Calu3 (cell line): ENCODE measurements around the gene THY1. TPM values are rescaled to one million over a fixed set of nuclear protein-coding genes. Genes with fewer than 3 reads are reported as not detected.
A peak's percentile ranks its signal among the peaks of the same experiment; 100 is the strongest.

Source experiments
- BruUV-seq: library from RNA; stranded (reverse); fragments of 400-500 nt; replicated peaks from 2 replicates; lab custom pipeline; 2021; lab: Mats Ljungman, UMichigan
- CTCF ChIA-PET: fragments of 300-600 bp; sonication (Branson Sonifier 250); formaldehyde crosslinking; loops from one replicate; lab custom pipeline; 2022; ENCODE audit warnings: antibody characterized with exemption; lab: Charles Lee
- DNase-seq: peaks from one replicate; pipeline ENCODE4 v3.0.0; 2022
- H3K27ac Mint-ChIP-seq: one replicate; pipeline ENCODE4 v1.8.0; 2022; ENCODE audit warnings: mixed read lengths; ENCODE audit not compliant: unreplicated experiment
- H3K27me3 Mint-ChIP-seq: one replicate; pipeline ENCODE4 v1.8.0; 2022; ENCODE audit warnings: mixed read lengths; ENCODE audit not compliant: unreplicated experiment
- H3K36me3 Mint-ChIP-seq: one replicate; pipeline ENCODE4 v1.8.0; 2022; ENCODE audit warnings: mild to moderate bottlenecking, moderate library complexity, mixed read lengths; ENCODE audit not compliant: insufficient read depth, unreplicated experiment
- H3K4me1 Mint-ChIP-seq: one replicate; pipeline ENCODE4 v1.8.0; 2022; ENCODE audit warnings: mild to moderate bottlenecking, low read depth, mixed read lengths; ENCODE audit not compliant: unreplicated experiment
- H3K4me3 Mint-ChIP-seq: one replicate; pipeline ENCODE4 v1.8.0; 2022; ENCODE audit warnings: mild to moderate bottlenecking, low read depth, moderate library complexity, mixed read lengths; ENCODE audit not compliant: unreplicated experiment
- H3K9me3 Mint-ChIP-seq: one replicate; pipeline ENCODE4 v1.8.0; 2022; ENCODE audit warnings: low read depth, mixed read lengths; ENCODE audit not compliant: unreplicated experiment
- intact Hi-C: fragments of 100-400 bp; cut with micrococcal nuclease; formaldehyde crosslinking; loops from one replicate; pipeline ENCODE4 v1.10.0; 2022; ENCODE audit not compliant: unreplicated experiment
- total RNA-seq: library from RNA; stranded (reverse); gene quantifications from 2 replicates; pipeline ENCODE4 v1.2.3, GENCODE V29; 2022
- TF ChIP-seq, protein P1 (sequence below): fragments of 200-600 bp; IDR thresholded peaks from one replicate; pipeline ENCODE4 v1.8.0; 2022; ENCODE audit warnings: antibody characterized with exemption; ENCODE audit not compliant: unreplicated experiment

THY1 gene
- total RNA-seq, 1 experiment from 2014 or later: not detected

- Mint-ChIP-seq H3K9me3 (no peaks in the 10 kb centered on the region), H3K4me3 (no peak overlapping the region), H3K27me3 (peaks cover 51% of the 10 kb centered on the region), H3K27ac (no peak overlapping the region), H3K4me1 (no peaks in the 10 kb centered on the region), H3K36me3 (no peaks in the 10 kb centered on the region)
- CTCF ChIA-PET: no interaction called here
- intact Hi-C loops: no loop called here
- TF ChIP-seq, protein P1, sequence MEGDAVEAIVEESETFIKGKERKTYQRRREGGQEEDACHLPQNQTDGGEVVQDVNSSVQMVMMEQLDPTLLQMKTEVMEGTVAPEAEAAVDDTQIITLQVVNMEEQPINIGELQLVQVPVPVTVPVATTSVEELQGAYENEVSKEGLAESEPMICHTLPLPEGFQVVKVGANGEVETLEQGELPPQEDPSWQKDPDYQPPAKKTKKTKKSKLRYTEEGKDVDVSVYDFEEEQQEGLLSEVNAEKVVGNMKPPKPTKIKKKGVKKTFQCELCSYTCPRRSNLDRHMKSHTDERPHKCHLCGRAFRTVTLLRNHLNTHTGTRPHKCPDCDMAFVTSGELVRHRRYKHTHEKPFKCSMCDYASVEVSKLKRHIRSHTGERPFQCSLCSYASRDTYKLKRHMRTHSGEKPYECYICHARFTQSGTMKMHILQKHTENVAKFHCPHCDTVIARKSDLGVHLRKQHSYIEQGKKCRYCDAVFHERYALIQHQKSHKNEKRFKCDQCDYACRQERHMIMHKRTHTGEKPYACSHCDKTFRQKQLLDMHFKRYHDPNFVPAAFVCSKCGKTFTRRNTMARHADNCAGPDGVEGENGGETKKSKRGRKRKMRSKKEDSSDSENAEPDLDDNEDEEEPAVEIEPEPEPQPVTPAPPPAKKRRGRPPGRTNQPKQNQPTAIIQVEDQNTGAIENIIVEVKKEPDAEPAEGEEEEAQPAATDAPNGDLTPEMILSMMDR: no peak
- no TSS peak for BruUV-seq
- DNase-seq: no peak
Measured at GRCh38 chr11:119423509-119424254, 710 bp upstream of the THY1 start.

- no peaks in the 10 kb centered on the region for H3K36me3 Mint-ChIP-seq
- TF ChIP-seq, protein P1: no peak
- H3K4me3 Mint-ChIP-seq: peak overlapping the region; percentile 29
- no peaks in the 10 kb centered on the region for H3K4me1 Mint-ChIP-seq
- H3K9me3 Mint-ChIP-seq: no peaks in the 10 kb centered on the region
- CTCF ChIA-PET: no interaction called here
- BruUV-seq: no TSS peak
- peaks cover 51% of the 10 kb centered on the region for H3K27me3 Mint-ChIP-seq
- no peak overlapping the region for H3K27ac Mint-ChIP-seq
- DNase-seq: no peak
- intact Hi-C loops: no loop called here
Measured at GRCh38 chr11:119421941-119422808, 797 bp downstream of the THY1 start.

GRCh38 chr11:119421351-119421750 lies 1.6 kb downstream of the THY1 start:
- intact Hi-C loops: no loop called here
- DNase-seq: no peak
- no peaks in the 10 kb centered on the region for H3K36me3 Mint-ChIP-seq
- peaks cover 51% of the 10 kb centered on the region for H3K27me3 Mint-ChIP-seq
- no peak overlapping the region for H3K4me3 Mint-ChIP-seq
- BruUV-seq: no TSS peak
- no peak overlapping the region for H3K27ac Mint-ChIP-seq
- H3K9me3 Mint-ChIP-seq: no peaks in the 10 kb centered on the region
- CTCF ChIA-PET: no interaction called here
- no peaks in the 10 kb centered on the region for H3K4me1 Mint-ChIP-seq
- TF ChIP-seq, protein P1: no peak

- Mint-ChIP-seq H3K36me3 (no peaks in the 10 kb centered on the region), H3K27me3 (peaks cover 51% of the 10 kb centered on the region), H3K9me3 (no peaks in the 10 kb centered on the region), H3K4me3 (no peak overlapping the region), H3K27ac (no peak overlapping the region), H3K4me1 (no peaks in the 10 kb centered on the region)
- DNase-seq: no peak
- CTCF ChIA-PET: no interaction called here
- no TSS peak for BruUV-seq
- TF ChIP-seq, protein P1: no peak
- intact Hi-C loops: no loop called here
Measured at GRCh38 chr11:119420631-119421030, 2.3 kb downstream of the THY1 start.
